Stimulated activated CD4-positive, alpha-beta T cell treated with anti-CD3 and anti-CD28 coated beads, Interleukin-1b, Interleukin-23, amount 100 ng/mL, for 1 hour (primary cell): Measurements from ENCODE around the gene RASL11B.

Source experiments
- DNase-seq, 2 donors: peaks; one replicate each; pipeline ENCODE4 v3.0.0-alpha.2; 2020; ENCODE audit warnings: low read depth in 2 of 2

RASL11B gene

DNA sequence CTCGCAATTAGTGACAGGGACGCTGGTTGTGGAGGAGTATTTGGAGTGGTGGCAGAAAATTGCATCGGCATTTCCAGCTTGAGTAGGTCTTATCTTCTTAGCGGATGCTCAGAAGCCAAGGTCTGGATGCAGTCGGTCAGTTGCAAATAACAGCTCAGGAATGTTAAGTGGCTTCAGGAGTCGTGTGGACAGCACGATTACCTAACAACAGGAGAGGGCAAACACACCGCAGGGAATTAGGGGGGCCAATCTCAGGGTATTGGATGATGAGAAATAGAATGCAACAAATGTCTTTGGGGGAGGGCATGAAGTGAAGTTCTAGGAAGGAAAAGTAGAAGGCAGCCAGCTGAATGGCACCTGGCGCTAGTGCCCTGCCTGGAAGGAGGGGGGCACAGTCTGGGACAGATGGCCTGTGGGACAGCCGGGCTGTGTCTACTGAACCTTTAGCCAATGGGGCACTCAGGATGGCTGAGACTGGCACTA is 11.8 kb downstream of the RASL11B start:
- no peak for DNase-seq

DNA sequence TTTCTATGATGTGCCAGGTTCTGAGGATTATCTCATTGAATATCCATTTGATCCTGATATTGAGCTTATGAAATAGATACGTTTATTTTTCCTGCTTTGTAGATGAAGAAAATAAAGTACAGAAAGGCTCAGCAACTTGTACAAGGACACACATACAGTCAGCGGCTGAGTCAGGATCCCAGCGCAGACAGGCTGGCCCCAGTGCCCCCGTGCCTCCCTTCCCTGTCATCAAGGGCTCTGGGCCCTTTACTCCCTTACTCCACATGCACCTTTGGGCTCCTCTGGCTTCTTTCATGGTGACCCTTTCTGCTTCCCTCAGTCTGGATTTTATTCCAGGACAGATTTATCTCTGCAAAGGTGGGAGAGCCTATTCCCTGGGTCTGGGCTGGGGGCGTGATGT is 12.8 kb downstream of the RASL11B start:
- no peak for DNase-seq

DNA sequence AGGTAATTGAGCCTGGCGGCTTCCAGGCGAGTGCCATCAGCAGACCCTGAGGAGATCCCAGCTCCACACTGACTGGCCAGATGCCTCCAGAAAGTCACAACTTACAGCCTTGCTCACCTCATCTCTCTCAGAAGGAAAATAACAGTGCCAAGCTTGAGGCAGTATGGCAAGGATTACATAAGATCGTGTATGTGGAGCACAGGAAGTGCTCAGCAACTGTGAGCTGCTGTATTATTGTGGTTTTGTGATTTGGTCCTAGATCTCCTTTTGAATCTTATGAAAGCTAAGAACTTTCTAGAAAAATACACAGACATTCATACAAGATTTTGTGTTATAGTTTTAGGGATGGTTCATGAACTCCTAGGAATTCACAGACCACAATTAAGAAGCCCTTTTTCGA is 14.0 kb downstream of the RASL11B start:
- no peak for DNase-seq

DNA sequence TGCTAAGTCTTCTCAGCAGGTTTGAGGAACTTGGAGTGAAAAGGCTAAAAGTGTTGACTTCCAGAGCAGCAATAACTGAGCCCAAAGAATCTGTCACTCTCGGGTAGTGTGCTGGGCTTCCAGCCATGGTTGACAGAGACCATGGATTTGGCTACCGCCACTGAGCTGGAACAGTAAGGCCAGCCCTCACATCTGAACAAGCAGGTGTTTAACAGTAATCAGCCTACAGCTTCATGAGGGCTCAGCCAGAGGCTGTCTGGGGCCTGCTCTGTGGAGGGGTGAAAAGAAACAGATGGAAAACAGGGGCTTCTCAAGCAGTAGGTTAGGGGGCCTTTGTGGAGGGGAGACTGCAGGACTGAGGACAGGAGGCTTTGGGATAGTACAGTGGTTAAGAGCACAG is 14.9 kb downstream of the RASL11B start:
- DNase-seq, result no peak

DNA sequence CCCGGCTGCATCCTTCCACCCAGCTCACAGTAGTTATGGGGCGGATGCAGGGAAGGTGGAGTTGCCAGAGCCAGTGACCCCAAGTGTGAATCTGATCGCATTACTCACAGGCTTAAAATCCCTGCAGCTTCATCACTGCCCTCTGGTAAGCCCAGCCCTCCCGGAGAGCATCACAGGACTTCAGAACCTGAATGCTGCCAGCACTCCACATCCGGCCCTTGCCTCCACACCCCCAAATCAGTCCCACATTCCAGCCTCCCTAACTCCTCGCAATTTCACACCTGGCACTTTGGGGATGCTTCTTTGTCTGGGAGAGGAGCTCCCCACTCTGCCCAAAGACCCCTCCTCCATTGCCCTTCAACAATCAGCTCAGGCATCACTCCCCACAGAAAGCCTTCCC is 15.6 kb downstream of the RASL11B start:
- no peak for DNase-seq

DNA sequence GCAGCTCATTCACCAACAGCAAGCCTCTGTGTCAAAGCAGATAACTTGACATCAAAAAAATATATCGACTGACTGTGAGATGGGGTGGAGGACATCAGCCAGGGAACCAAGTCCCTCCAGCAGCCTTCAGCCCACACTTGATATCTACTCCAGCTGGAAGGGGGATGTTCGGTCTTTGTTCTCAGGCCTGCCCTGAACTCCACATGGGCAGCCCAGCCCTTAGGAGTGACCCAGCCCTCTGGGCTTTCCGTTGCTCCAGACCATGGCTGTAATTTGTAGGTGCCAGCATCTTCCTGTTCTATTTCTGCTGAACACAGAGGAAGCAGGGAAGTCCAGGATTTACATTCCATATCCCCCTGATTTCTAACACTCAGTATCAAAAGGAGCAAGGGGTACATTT is 17.4 kb downstream of the RASL11B start:
- no peak for DNase-seq

DNA sequence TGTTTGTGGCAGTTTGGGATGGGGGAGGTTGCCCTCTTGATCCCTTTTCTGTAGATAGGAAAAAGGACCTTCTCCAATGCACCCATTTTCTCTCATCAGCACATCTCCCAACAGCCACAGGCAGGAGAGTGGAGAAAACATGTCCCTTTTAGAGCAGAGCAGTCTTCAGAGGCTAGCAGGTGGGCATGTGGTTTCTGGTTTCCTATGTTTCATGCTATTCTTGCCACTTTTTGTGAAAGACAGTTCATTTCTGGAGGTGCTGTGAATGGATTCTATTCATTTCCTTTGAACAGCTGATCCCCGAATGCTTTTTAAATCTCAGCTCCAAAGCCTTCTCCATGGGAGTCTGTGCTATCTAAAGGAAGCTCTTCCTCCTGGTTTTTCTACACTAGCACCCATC is 18.9 kb downstream of the RASL11B start:
- DNase-seq, result no peak

DNA sequence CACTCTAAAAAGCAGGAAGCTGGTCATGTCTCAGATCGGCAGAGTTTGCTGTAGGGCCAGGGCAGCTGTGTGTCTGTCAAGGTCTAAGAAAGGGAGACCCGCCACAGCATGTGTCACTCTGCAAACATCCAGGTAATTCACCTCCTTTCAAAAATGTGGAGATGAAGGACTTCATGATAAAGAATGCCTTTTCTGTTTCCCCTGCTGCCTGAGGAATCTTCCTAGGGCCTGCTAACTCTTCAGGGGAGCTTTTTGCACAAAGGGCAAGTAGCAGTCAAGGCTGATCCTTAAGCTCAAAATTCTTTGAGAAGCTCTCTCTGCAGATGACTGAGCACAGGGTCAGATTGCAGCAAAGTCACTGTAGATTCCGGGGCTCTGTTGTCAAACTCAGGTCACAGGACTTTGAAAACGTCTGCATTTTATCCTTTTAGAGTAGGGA is 21.1 kb downstream of the RASL11B start:
- DNase-seq, result no peak

DNA sequence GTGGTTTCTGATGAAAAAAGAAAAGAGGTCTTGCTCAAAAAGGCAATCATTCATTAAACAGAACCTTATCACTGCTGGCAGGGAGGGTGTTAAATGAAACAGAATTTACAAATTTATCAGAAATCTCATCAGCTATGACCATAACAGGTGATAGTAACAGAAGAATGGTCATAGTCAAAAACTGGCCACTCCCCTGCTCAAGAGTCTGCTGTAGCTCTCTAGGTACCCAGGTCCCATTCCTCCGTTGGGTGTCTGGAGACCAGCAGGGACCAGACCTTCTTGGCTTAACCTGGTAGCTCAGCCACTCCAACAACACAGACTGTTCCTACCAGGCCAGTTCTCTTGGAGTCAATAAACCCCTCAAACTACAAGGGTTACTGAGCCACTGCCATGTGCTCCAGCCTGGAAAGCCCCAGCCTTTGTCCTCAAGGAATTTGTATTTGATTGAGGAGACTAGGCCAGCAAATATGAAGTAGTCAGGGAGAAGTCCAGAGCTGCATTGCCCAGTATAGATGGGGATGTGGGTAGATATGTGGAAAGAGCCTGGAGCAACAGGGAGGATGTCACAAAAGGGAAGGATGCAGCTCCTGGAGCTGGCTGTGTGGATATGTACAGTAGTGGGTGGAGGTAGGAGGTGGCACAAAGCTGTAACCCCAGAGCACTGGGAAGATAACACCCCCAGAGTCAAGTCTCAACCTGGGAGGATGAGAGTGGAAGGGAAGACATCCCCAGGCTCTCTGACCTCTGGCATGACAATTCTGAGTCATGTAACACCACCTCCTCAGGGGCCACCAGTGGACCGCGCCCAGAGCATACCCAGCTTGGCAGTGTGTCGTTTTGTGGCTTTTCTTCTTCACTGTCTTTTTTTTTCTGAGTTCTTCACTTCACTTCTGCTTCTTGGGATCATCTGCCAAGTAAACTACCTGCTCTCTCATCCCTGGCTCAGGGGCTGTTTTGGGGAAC is 21.9 kb downstream of the RASL11B start:
- no peak for DNase-seq

DNA sequence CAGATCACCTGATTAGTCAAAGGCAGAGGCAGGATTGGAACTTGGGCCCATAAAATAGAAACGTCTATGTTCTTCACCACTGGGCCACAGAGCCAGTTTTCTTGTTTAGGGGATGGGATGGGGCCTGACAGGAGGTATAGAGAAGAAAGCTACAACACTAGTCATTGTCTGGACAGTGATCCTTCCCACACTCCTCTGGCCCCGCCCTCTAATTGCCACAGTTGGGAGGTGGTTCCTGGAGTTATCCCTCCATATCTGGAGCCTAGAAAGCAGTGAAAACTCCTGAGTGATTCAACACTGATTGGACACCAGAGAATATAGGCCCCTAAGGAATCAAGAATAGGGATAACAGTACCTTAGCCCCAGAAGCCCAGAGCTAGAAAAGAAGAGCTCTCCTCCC is 22.9 kb downstream of the RASL11B start:
- no peak for DNase-seq

DNA sequence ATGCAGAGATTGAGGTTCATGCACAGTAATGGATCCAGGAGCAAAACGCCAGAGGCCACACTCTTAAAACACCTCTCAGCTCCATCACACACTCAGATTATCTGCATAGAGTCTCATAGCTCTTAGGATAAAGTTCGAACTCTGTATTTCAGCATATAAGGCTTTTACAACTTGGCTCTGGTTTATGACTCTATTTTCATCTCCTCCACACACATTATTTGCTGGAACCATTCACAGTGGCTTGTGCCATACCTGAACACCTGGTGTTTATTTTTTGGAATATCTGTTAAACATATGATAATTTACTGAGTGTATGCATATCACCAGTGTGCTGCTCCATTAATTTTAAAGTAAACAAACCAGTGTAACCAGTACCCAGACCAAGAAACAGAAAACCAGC is 27.2 kb downstream of the RASL11B start:
- DNase-seq, result no peak

DNA sequence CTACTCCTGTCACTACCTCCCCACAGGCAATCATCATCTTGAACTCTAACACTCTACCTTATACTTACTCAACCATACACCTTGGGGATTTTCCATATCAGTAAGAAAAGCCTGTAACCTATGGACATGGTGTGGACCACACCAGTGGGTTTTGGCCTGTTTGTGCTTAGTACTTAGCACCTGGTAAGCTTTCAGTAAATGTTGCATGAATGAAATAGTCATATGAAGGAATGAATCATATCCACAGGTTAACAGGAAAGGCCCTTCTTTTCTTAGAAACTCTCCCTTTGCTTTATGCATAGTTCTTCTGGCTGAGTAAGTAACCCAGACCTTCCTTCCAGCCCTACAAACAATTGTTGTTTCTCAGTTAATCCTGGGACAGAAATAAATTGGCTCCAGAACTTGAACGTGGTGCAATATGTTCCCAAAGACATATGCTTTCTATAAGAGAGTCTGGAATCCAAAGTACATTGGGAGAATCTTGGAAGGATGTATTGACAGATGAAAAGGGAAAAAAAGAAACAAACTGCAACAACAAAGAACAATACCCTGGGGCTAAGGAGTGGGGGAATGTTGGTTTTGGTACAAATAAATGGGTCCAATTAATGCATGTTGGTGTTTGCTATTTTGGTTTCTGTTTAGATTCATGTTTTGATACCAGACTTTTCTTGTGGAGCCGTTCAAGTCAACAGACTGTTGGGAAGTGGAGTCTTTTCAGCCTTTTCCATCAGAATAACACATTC is 27.8 kb downstream of the RASL11B start:
- no peak for DNase-seq

DNA sequence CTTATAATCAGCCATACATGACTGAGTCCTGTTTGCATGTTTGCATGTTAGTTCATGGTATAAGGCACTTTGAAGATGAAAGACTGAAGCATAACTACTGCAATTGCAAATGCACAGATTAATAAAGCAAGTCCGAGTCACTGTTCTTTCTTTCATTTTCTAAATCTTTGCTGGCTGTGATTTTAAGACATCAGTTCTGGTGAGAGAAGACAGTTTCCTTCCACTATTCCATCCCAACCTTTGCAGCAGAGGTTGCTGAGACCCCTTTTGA is 28.3 kb downstream of the RASL11B start:
- no peak for DNase-seq

DNA sequence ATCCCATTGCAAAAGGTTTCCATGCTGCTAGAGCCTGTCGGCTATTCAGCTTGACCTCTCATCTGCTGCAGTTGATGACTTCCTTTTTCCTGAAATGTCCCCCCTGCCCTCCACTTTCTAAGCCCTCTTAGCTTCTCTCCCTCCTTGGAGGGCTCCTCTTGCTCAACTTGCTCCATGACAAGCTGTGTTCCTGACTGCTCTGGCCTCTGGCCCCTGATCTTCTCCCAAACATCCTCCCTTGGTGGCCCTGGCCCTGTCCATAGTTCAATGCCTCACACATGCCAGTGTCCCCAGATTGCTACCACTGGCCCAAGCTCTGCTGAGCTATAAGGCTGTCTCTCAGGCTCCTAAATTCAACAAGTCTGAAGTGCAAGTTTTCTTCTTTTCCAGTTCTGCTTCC is 29.6 kb downstream of the RASL11B start:
- DNase-seq, result no peak

DNA sequence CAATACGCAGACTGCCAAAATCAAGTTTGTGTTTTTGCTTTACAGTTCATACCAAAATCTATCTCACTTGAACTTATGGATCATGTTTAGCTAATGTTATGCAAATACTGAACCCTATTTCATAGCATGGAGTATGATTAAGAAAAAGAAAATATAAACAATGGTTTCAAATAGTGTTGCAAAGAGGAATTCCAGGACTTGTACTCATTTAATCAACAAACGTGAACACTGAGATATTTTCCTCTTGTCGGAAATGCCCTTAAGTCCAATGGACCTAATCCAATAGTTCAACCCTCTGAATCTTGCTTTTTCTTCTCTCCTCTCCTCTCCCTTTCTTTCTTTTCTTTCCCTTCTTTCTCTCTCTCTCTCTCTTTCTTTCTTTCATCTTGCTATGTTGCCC is 30.8 kb downstream of the RASL11B start:
- DNase-seq, result no peak

DNA sequence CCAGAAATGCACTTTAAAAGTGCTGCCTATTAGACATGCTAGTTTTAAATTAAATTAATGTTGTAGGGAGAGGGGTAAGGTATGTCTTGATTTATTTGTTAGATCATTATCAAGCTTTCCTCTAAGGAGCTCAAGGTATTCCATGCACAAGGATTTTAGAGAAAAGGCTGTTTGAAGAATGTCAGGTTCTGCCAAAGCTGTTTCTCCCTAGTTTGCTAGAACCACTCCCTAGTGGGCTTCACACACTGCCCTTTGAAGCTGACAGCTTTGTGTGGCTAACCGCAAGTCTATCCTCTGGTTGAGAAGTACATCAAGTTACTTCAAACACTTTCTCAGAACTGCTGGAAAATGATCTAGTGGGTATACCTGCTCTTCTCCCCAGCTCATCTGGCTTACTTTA is 32.3 kb downstream of the RASL11B start:
- DNase-seq, result no peak

DNA sequence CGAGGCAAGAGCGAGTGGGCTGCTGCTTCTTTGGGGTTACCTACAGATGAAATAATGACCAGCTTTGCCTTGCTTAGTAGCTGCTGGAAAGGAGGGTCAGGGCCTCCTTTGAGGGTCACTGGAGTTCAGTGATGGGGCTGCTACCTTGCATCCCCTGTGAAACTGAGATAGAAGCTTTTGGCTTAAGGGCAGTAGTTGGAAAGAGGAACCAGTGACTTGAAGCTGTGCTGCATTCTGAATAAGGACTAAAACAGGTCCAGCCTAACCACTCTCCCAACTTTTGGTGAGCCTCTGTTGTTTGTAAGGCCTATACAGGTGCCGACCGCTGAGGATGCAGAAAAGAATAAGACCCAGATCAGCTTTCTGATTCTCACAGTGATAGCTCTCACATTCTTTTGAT is 41.2 kb downstream of the RASL11B start:
- DNase-seq, result no peak

DNA sequence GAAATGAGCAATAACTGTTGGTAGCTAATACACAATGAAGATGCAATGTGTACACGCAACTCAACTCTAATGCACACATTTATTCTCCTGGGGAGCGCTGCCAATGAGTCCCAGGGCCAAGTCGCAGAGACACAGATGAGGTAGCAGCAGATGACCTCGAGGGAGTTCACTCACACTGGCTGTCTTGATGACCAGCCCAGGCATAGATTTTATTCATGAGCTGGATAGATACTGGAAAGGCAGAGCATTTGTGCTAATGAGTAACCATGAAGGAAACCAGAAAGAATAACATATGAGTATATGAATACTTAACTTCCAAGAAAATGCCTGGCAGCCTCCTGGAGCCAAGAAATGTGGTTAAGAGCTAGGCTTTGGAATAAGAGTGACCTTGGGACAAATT is 42.3 kb downstream of the RASL11B start:
- DNase-seq, result no peak

DNA sequence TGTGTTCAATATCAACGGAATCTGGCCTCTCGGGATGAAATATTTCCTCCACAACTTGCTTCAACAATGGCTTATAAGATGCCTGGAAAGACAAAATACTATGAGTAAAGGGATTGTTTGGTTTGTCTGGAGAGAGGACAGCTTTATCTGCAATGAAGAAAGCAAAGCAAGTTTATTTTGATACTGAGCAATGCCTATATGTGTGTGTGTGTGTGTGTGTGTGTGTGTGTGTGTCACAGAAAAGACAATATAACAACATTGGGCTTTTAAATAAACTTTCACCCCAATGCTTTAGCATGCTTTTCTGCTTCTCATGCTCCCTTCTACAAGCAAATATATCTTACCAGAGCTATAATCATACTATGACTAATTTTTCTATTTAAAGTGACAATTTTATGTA is 45.4 kb downstream of the RASL11B start:
- DNase-seq, result no peak

DNA sequence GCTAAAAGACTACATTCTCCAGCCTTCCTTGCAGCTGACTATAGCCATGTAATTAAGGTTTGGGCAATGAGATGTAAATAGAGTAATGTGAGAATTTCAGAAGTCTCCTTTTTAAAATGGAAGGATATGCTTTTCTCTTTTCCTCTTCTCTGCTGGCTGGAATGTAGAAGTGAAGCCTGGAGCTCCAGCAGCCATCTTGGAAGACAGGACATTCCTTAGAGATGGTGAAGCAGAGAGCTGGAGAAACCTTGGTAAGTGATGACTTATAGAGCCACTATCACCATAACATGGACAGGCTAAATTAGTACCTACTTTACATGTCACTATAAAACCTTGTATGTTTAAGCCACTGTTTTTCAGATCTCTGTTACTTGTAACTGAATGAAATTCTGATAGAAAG is 48.0 kb downstream of the RASL11B start:
- DNase-seq, result no peak

DNA sequence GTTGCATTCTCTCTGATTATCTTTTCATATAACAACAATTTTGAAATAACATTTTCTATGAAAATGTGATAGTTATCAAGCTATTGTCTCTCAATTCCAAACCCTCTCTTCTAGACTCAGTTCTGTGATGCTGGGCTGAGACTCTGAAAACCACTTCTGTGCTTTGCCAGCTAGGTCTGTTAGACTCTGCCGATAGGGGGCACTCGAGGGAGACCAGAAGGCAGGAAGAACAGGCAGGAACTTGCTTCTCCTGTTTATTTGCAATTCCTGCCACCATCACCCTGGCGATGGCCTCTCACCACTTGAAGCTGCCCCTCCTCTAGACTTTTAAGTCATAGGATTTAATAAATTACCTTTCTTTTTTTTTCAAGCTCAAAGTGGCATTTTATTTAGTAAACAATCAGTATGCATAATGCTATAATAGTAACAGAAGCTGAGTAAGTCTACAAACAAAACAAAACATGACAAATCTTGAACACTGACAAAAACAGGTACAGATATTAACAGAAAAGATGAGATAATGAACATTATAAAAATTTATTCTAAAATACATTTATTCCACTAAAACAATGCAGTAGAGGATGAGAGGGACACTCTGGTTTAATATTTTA is 49.7 kb downstream of the RASL11B start:
- DNase-seq, result peak; percentile 11 to 34

DNA sequence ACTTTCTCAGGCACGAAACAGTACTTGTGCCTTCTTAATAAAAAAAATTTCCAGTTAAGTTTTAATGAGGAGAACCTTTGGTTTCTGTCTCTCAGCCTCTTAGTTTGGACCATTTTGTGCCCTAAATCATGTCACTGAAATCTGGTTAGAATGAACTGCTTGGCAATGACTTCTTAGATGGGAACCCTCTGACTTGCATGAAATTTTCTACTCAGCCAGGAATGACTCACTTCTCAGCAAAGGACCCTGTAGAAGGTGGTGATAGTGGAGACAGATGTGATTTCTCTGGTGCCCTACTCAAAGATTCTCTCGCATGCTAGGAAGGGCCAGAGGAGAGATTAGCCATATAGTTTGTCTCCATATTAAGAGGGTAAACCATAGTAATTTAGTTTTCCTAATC is 50.5 kb downstream of the RASL11B start:
- DNase-seq, result no peak
